SK-N-SH (cell line): Measurements from ENCODE around the gene ZBTB22. TPM values are rescaled to one million over a fixed set of nuclear protein-coding genes. Genes with fewer than 3 reads are reported as not detected.
"Not testable (repeated sequence)": the region's sequence is repeated elsewhere in the genome, so short reads cannot be mapped to it uniquely, and the experiment has no call there.

Experiments
- CTCF ChIA-PET: fragments of 300-600, 350-600 bp; formaldehyde crosslinking; extraction: SDS; loops from one replicate; lab custom pipeline; 2021; lab: Yijun Ruan, JAX
- POLR2A ChIA-PET: fragments of 350-600 bp; sonication (Branson Sonifier 250); formaldehyde crosslinking; extraction: SDS; loops from one replicate; lab custom pipeline; 2020; ENCODE audit warnings: antibody characterized with exemption, inconsistent platforms; lab: Yijun Ruan, JAX
- DNase-seq: peaks from one replicate; pipeline ENCODE4 v3.0.0; 2012
- H2AFZ ChIP-seq: fragments of 200-600 bp; sonication (generic); 2 replicates; pipeline ENCODE4 v1.8.1; 2016; ENCODE audit warnings: antibody characterized with exemption, mild to moderate bottlenecking, low read depth
- H3F3A ChIP-seq: fragments of 200-600 bp; sonication (generic); replicated peaks from 2 replicates; pipeline ENCODE3; 2016; ENCODE audit warnings: antibody characterized with exemption, mild to moderate bottlenecking; ENCODE audit not compliant: insufficient read depth
- H3K27ac ChIP-seq, 2 experiments: fragments of 200-500 bp in 1 of 2; fragments of 200-600 bp in 1 of 2; sonication (Bioruptor generic) in 1 of 2; sonication (generic), shearing (Covaris generic) in 1 of 2; 2 replicates each; pipeline versions ENCODE4 v1.5.1 to v1.6.1; 2014 to 2016; ENCODE audit warnings: low read depth in 2 of 2, inconsistent platforms in 1 of 2, low read length in 1 of 2, mild to moderate bottlenecking in 1 of 2, mixed read lengths in 1 of 2
- H3K27me3 ChIP-seq: fragments of 200-600 bp; sonication (generic), shearing (Covaris generic); 2 replicates; pipeline ENCODE4 v1.6.1; 2016; ENCODE audit warnings: mixed run types; ENCODE audit not compliant: insufficient read depth
- H3K36me3 ChIP-seq, 2 experiments: fragments of 200-500 bp in 1 of 2; fragments of 200-600 bp in 1 of 2; sonication (Bioruptor generic) in 1 of 2; sonication (generic) in 1 of 2; replicated peaks in 1 of 2; 2 replicates each; pipeline versions ENCODE3 to v1.5.1; 2014 to 2016; ENCODE audit warnings: low read length in 1 of 2, mild to moderate bottlenecking in 1 of 2; ENCODE audit not compliant: insufficient read depth in 2 of 2, control insufficient read depth in 1 of 2
- H3K4me1 ChIP-seq, 2 experiments: fragments of 200-500 bp in 1 of 2; fragments of 200-600 bp in 1 of 2; sonication (Bioruptor generic) in 1 of 2; sonication (generic), shearing (Covaris generic) in 1 of 2; 2 replicates each; pipeline versions ENCODE4 v1.5.1 to v1.6.1; 2014 to 2016; ENCODE audit warnings: low read depth in 1 of 2, low read length in 1 of 2, mixed run types in 1 of 2; ENCODE audit not compliant: insufficient read depth in 2 of 2, control insufficient read depth in 1 of 2
- H3K4me2 ChIP-seq: fragments of 200-600 bp; sonication (generic), shearing (Covaris generic); 2 replicates; pipeline ENCODE4 v1.6.1; 2017; ENCODE audit warnings: mixed run types
- H3K4me3 ChIP-seq, 2 experiments: fragments of 200-500 bp in 1 of 2; fragments of 200-600 bp in 1 of 2; sonication (Bioruptor generic) in 1 of 2; sonication (generic), shearing (Covaris generic) in 1 of 2; 2 replicates each; pipeline versions ENCODE4 v1.5.1 to v1.8.1; 2014 to 2016; ENCODE audit warnings: low read depth in 2 of 2, inconsistent platforms in 1 of 2, low read length in 1 of 2, mild to moderate bottlenecking in 1 of 2, mixed read lengths in 1 of 2, moderate library complexity in 1 of 2
- H3K79me2 ChIP-seq: fragments of 200-600 bp; sonication (generic); 2 replicates; pipeline ENCODE4 v1.8.1; 2017; ENCODE audit warnings: mild to moderate bottlenecking; ENCODE audit not compliant: insufficient read depth
- H3K9ac ChIP-seq: fragments of 200-600 bp; sonication (generic); 2 replicates; pipeline ENCODE4 v1.6.1; 2017; ENCODE audit warnings: mixed run types
- H3K9me2 ChIP-seq: fragments of 200-600 bp; sonication (generic); 2 replicates; pipeline ENCODE4 v1.6.1; 2017; ENCODE audit warnings: mixed run types
- H3K9me3 ChIP-seq: fragments of 200-600 bp; sonication (generic); 2 replicates; pipeline ENCODE4 v1.6.1; 2017; ENCODE audit warnings: mixed run types, mild to moderate bottlenecking, moderate library complexity
- H4K20me1 ChIP-seq: fragments of 200-600 bp; sonication (generic); 2 replicates; pipeline ENCODE4 v1.6.1; 2017; ENCODE audit warnings: mild to moderate bottlenecking, mixed run types; ENCODE audit not compliant: insufficient read depth
- GABPA ChIP-seq: IDR thresholded peaks from 2 replicates; pipeline ENCODE4 v1.4.0; 2012; ENCODE audit warnings: low read depth, mild to moderate bottlenecking
- MXI1 ChIP-seq: IDR thresholded peaks from 2 replicates; pipeline ENCODE4 v1.6.1; 2012; ENCODE audit warnings: mild to moderate bottlenecking, low read depth, low read length, improper control_type of control experiment
- WGBS: methylation state at CpG from one replicate; pipeline ENCODE4 v1.1.6; 2017; ENCODE audit warnings: low lambda C conversion rate; 5-methylcytosine and 5-hydroxymethylcytosine counted together
- polyA plus RNA-seq, 3 experiments: library from polyadenylated mRNA; depleted of rRNA; stranded (reverse); fragments of >200 nt; gene quantifications; 2 replicates each; pipeline ENCODE4 v1.2.3, GENCODE V29; 2012
- TF ChIP-seq, protein P1 (sequence below): IDR thresholded peaks from 2 replicates; pipeline ENCODE4 v1.4.0; 2012; ENCODE audit warnings: low read depth, borderline replicate concordance

Gene ZBTB22
- polyA plus RNA-seq, 1 of the 3 experiments (the other 2 are of a cell fraction) = 19.5 TPM

GRCh38 chr6:33363486-33363885 is 45.9 kb upstream of the ZBTB22 start:
- not testable (repeated sequence) for H3K4me3 ChIP-seq, H3K9me2 ChIP-seq, H3K36me3 ChIP-seq, H4K20me1 ChIP-seq, H3K4me1 ChIP-seq, DNase-seq, H3K9me3 ChIP-seq, H3K27me3 ChIP-seq, H3K9ac ChIP-seq, H3F3A ChIP-seq, H3K27ac ChIP-seq, H3K4me2 ChIP-seq, H2AFZ ChIP-seq, H3K79me2 ChIP-seq
- POLR2A ChIA-PET = interaction anchor here (0.7 kb wide), 1 partner anchor 821 kb away, joined by 4 read pairs; no protein-coding TSS in a partner anchor
- CTCF ChIA-PET = interaction anchor here (1.1 to 1.3 kb wide), 2 partner anchors 11 to 27 kb away, joined by 3 to 4 read pairs; no protein-coding TSS in a partner anchor
- 93% methylated on average over 12 of the region's 12 CpGs for WGBS

DNA sequence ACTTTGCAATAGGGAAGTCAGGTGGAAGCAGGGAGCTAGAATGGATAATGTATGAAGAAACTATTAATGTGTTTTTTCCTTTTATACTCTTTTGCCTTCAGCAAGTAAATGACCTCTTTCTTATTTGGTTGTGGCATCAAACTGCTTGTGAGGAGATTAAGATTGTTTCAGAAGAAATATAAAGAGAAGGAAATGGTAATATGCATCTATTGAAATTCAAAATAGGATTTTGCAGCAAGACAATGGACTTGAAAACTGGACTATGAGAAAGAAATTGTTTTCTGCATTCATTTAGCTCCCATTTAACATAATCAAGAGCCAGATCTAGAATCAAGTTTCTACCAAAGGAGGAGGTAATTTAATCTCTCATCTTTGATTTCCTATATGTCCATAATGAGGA is 41.8 kb upstream of the ZBTB22 start:
- peaks cover 0 to 6% of the 10 kb centered on the region in 2 experiments; a peak in 2 of 4 replicates for H3K4me1 ChIP-seq
- no peaks in the 10 kb centered on the region for H3K36me3 ChIP-seq
- H3K27me3 ChIP-seq = no peaks in the 10 kb centered on the region; the same call in 1 of the 2 replicates
- no peaks in the 10 kb centered on the region for H3K9me3 ChIP-seq
- ChIA-PET CTCF (interaction anchor here (1.3 to 3.6 kb wide), 2 partner anchors 14 to 31 kb away, joined by 3 to 20 read pairs; no protein-coding TSS in a partner anchor), POLR2A (no interaction called here)
- no peak for DNase-seq
- H3K4me3 ChIP-seq = no peak overlapping the region
- H3K79me2 ChIP-seq = no peaks in the 10 kb centered on the region
- H2AFZ ChIP-seq = no peak overlapping the region
- H4K20me1 ChIP-seq = no peaks in the 10 kb centered on the region
- H3K9me2 ChIP-seq = no peaks in the 10 kb centered on the region
- H3K9ac ChIP-seq = no peak overlapping the region
- no peak overlapping the region for H3K4me2 ChIP-seq
- H3K27ac ChIP-seq = no peak overlapping the region
- no peaks in the 10 kb centered on the region for H3F3A ChIP-seq
- TF ChIP-seq GABPA (no peak), MXI1 (no peak)
- TF ChIP-seq, protein P1, sequence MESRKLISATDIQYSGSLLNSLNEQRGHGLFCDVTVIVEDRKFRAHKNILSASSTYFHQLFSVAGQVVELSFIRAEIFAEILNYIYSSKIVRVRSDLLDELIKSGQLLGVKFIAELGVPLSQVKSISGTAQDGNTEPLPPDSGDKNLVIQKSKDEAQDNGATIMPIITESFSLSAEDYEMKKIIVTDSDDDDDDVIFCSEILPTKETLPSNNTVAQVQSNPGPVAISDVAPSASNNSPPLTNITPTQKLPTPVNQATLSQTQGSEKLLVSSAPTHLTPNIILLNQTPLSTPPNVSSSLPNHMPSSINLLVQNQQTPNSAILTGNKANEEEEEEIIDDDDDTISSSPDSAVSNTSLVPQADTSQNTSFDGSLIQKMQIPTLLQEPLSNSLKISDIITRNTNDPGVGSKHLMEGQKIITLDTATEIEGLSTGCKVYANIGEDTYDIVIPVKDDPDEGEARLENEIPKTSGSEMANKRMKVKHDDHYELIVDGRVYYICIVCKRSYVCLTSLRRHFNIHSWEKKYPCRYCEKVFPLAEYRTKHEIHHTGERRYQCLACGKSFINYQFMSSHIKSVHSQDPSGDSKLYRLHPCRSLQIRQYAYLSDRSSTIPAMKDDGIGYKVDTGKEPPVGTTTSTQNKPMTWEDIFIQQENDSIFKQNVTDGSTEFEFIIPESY = no peak

DNA sequence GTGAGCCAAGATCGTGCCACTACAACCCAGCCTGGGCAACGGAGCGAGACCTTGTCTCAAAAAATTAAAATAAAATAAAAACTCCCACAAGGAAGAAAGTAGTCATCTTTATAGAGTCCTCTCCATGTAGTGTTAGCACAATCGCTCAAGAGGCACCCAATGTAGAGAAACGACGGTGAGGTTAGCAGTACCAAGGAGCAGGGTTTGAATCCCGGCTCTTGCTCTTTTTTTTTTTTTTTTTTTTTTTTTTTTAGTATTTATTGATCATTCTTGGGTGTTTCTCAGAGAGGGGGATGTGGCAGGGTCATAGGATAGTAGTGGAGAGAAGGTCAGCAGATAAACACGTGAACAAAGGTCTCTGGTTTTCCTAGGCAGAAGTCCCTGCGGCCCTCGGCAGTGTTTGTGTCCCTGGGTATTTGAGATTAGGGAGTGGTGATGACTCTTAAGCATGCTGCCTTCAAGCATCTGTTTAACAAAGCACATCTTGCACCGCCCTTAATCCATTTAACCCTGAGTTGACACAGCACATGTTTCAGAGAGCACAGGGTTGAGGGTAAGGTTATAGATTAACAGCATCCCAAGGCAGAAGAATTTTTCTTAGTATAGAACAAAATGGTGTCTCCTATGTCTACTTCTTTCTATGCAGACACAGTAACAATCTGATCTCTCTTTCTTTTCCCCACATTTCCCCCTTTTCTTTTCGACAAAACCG is 39.8 kb upstream of the ZBTB22 start:
- H3K36me3 ChIP-seq, POLR2A ChIA-PET, H3K4me2 ChIP-seq, H3F3A ChIP-seq, H4K20me1 ChIP-seq, H3K9me2 ChIP-seq, H3K79me2 ChIP-seq, H3K27me3 ChIP-seq, DNase-seq, H3K9me3 ChIP-seq, H2AFZ ChIP-seq, H3K4me3 ChIP-seq, H3K9ac ChIP-seq, CTCF ChIA-PET, H3K4me1 ChIP-seq, H3K27ac ChIP-seq: not testable (repeated sequence)
- 78% methylated on average over 13 of the region's 13 CpGs for WGBS
